NT2/D1 (cell line): ENCODE results near the gene ZDHHC6.
"Not testable (repeated sequence)": the region's sequence is repeated elsewhere in the genome, so short reads cannot be mapped to it uniquely, and the experiment has no call there.

Source experiments
- DNase-seq: peaks from one replicate; pipeline ENCODE4 v3.0.0-alpha.2; 2011; ENCODE audit warnings: low read depth, low spot score
- H3K27me3 ChIP-seq: 2 replicates; pipeline ENCODE4 v1.6.0; 2011; ENCODE audit warnings: mild to moderate bottlenecking; ENCODE audit not compliant: insufficient read length, insufficient read depth
- H3K36me3 ChIP-seq: 2 replicates; pipeline ENCODE4 v1.6.1; 2011; ENCODE audit warnings: mild to moderate bottlenecking, low read length, mixed read lengths; ENCODE audit not compliant: insufficient read depth, insufficient read length
- H3K4me1 ChIP-seq: 2 replicates; pipeline ENCODE4 v1.5.1; 2011; ENCODE audit not compliant: insufficient read depth, insufficient read length
- H3K4me3 ChIP-seq: 2 replicates; pipeline ENCODE4 v1.5.1; 2011; ENCODE audit warnings: low read depth; ENCODE audit not compliant: insufficient read length
- H3K9ac ChIP-seq: 2 replicates; pipeline ENCODE4 v1.6.0; 2011; ENCODE audit warnings: low read depth; ENCODE audit not compliant: insufficient read length
- H3K9me3 ChIP-seq: 2 replicates; pipeline ENCODE4 v1.5.1; 2011; ENCODE audit warnings: mild to moderate bottlenecking, low read length; ENCODE audit not compliant: insufficient read depth
- SUZ12 ChIP-seq: IDR thresholded peaks from 2 replicates; pipeline ENCODE4 v1.6.1; 2011; ENCODE audit not compliant: insufficient read length, insufficient read depth; ENCODE audit errors: extremely low read depth
- YY1 ChIP-seq: IDR thresholded peaks from 2 replicates; pipeline ENCODE4 v1.6.1; 2011; ENCODE audit not compliant: insufficient read length, insufficient read depth
- ZNF274 ChIP-seq: IDR thresholded peaks from 2 replicates; pipeline ENCODE4 v1.6.1; 2011; ENCODE audit warnings: mild to moderate bottlenecking, low read depth, low read length

Gene ZDHHC6

GRCh38 chr10:112475575-112476218 is 29.0 kb upstream of the ZDHHC6 start:
- H3K9me3 ChIP-seq = no peaks in the 10 kb centered on the region
- no peaks in the 10 kb centered on the region for H3K4me1 ChIP-seq
- no peaks in the 10 kb centered on the region for H3K36me3 ChIP-seq
- H3K27me3 ChIP-seq = no peaks in the 10 kb centered on the region
- no peak for TF ChIP-seq ZNF274
- TF ChIP-seq YY1 = no peak
- TF ChIP-seq SUZ12 = no peak
- DNase-seq = no peak
- H3K4me3 ChIP-seq = no peak overlapping the region
- no peak overlapping the region for H3K9ac ChIP-seq

- Histone ChIP-seq H3K27me3 (no peaks in the 10 kb centered on the region), H3K36me3 (no peaks in the 10 kb centered on the region), H3K9ac (no peak overlapping the region), H3K4me1 (no peaks in the 10 kb centered on the region), H3K4me3 (no peak overlapping the region), H3K9me3 (no peaks in the 10 kb centered on the region)
- TF ChIP-seq SUZ12 (no peak), YY1 (no peak), ZNF274 (no peak)
- DNase-seq = peak; percentile 6
Measured at GRCh38 chr10:112471878-112472487, 25.3 kb upstream of the ZDHHC6 start.

- no peak for DNase-seq
- no peak overlapping the region for H3K9ac ChIP-seq
- TF ChIP-seq YY1 (no peak), ZNF274 (no peak), SUZ12 (no peak)
- H3K4me1 ChIP-seq = no peaks in the 10 kb centered on the region
- H3K27me3 ChIP-seq = no peaks in the 10 kb centered on the region
- H3K36me3 ChIP-seq = peaks cover 24% of the 10 kb centered on the region
- no peak overlapping the region for H3K4me3 ChIP-seq
- peaks cover 6% of the 10 kb centered on the region; the same call in 1 of the 2 replicates for H3K9me3 ChIP-seq
Measured at GRCh38 chr10:112467541-112468075, 20.9 kb upstream of the ZDHHC6 start.

- DNase-seq = no peak
- no peaks in the 10 kb centered on the region for H3K27me3 ChIP-seq
- TF ChIP-seq YY1 (no peak), SUZ12 (no peak), ZNF274 (no peak)
- H3K9me3 ChIP-seq = peaks cover 6% of the 10 kb centered on the region; the same call in 1 of the 2 replicates
- no peak overlapping the region for H3K4me3 ChIP-seq
- H3K36me3 ChIP-seq = peaks cover 24% of the 10 kb centered on the region
- no peak overlapping the region for H3K9ac ChIP-seq
- no peaks in the 10 kb centered on the region for H3K4me1 ChIP-seq
Measured at GRCh38 chr10:112466802-112467201, 20.1 kb upstream of the ZDHHC6 start.

GRCh38 chr10:112465299-112465883 is 18.7 kb upstream of the ZDHHC6 start:
- no peak overlapping the region for H3K4me3 ChIP-seq
- no peak overlapping the region for H3K9ac ChIP-seq
- no peaks in the 10 kb centered on the region for H3K27me3 ChIP-seq
- no peak for DNase-seq
- peaks cover 33% of the 10 kb centered on the region for H3K36me3 ChIP-seq
- peaks cover 6% of the 10 kb centered on the region; the same call in 1 of the 2 replicates for H3K9me3 ChIP-seq
- TF ChIP-seq SUZ12 = no peak
- TF ChIP-seq ZNF274 = no peak
- no peak for TF ChIP-seq YY1
- H3K4me1 ChIP-seq = no peaks in the 10 kb centered on the region

GRCh38 chr10:112464074-112464473 is 17.4 kb upstream of the ZDHHC6 start:
- not testable (repeated sequence) for DNase-seq
- H3K36me3 ChIP-seq = peaks cover 33% of the 10 kb centered on the region

GRCh38 chr10:112461029-112461887 is 14.5 kb upstream of the ZDHHC6 start:
- Histone ChIP-seq H3K4me3 (no peak overlapping the region), H3K9ac (no peak overlapping the region), H3K27me3 (no peaks in the 10 kb centered on the region), H3K9me3 (peaks cover 6% of the 10 kb centered on the region; the same call in 1 of the 2 replicates), H3K4me1 (no peaks in the 10 kb centered on the region), H3K36me3 (peaks cover 30% of the 10 kb centered on the region)
- no peak for TF ChIP-seq ZNF274
- no peak for TF ChIP-seq SUZ12
- no peak for TF ChIP-seq YY1
- no peak for DNase-seq

More at GRCh38 chr10:112464074-112464473, 17.4 kb upstream of the ZDHHC6 start:
- H3K9me3 ChIP-seq, H3K9ac ChIP-seq, H3K27me3 ChIP-seq, H3K4me1 ChIP-seq, H3K4me3 ChIP-seq: not testable (repeated sequence)
